H7 (cell line): ENCODE data around the gene MKRN3. TPM values are rescaled to one million over a fixed set of nuclear protein-coding genes. Genes with fewer than 3 reads are reported as not detected.
"Not testable (repeated sequence)": the region's sequence is repeated elsewhere in the genome, so short reads cannot be mapped to it uniquely, and the experiment has no call there.

Experiments used
- DNase-seq: peaks from one replicate; pipeline ENCODE4 v3.0.0; 2012
- H3K27me3 ChIP-seq: 2 replicates; pipeline ENCODE4 v1.6.0; 2011; ENCODE audit warnings: mild to moderate bottlenecking, low read length; ENCODE audit not compliant: control insufficient read depth, insufficient read depth
- H3K36me3 ChIP-seq: replicated peaks from 2 replicates; pipeline ENCODE4 v1.5.1; 2011; ENCODE audit warnings: low read length; ENCODE audit not compliant: control insufficient read depth, insufficient read depth
- H3K4me3 ChIP-seq: 2 replicates; pipeline ENCODE4 v1.5.1; 2011; ENCODE audit warnings: low read depth, mild to moderate bottlenecking, control low read depth, low read length, moderate library complexity; ENCODE audit not compliant: insufficient read depth
- total RNA-seq: library from RNA; depleted of rRNA; stranded (reverse); fragments of >200 nt; shearing (Covaris generic); gene quantifications from 2 replicates; pipeline ENCODE4 v1.2.3, GENCODE V29; 2014

Gene MKRN3
- total RNA-seq, 1 experiment from 2014 or later: not detected

GRCh38 chr15:23567921-23568320 is 2.4 kb downstream of the MKRN3 start:
- no peak for DNase-seq
- Histone ChIP-seq H3K36me3 (no peaks in the 10 kb centered on the region), H3K27me3 (no peaks in the 10 kb centered on the region), H3K4me3 (no peak overlapping the region)

DNA sequence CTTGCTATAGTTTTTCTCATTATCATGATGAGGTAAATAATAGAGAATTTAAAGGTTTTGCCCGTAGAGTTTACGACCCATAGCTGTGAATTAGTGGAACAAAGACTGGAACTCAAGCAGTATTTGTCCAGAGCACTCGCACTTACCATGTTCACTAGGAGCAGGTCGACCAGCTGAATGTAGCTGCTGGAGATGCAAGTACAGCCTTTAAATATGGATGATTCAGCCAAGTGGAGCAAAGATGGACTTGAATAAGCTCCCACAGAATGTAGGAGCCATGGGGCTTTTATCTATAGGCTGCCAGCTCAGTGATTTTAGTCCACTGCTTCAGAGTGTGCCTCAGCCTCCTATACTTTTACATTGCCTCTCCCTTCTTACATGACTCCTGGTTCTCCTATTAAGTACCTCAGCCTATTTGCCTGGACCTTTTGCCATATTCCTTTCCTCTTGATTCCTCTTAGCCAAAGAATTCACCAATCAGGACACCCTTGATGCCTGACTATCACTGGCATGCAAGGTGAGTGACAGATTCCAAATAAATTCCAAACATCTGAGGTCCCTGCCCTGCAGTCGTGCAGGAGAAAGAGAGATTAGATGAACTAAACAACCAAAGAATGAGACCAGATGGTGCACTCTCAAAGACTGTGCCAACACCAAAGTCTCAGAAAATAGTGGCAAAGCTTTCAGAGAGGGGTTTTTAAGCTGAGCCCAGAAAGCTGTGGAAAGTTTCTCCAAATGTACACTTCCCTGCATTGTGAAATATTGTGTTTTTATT is 3.9 kb downstream of the MKRN3 start:
- H3K36me3 ChIP-seq: no peaks in the 10 kb centered on the region
- no peaks in the 10 kb centered on the region for H3K27me3 ChIP-seq
- DNase-seq: no peak
- no peak overlapping the region for H3K4me3 ChIP-seq

GRCh38 chr15:23570486-23570885 is 5.0 kb downstream of the MKRN3 start:
- H3K27me3 ChIP-seq: no peaks in the 10 kb centered on the region
- H3K36me3 ChIP-seq: no peaks in the 10 kb centered on the region
- no peak overlapping the region for H3K4me3 ChIP-seq
- DNase-seq: no peak

- Histone ChIP-seq H3K36me3 (no peaks in the 10 kb centered on the region), H3K4me3 (no peak overlapping the region), H3K27me3 (no peaks in the 10 kb centered on the region)
- no peak for DNase-seq
Observed at GRCh38 chr15:23572844-23573243, 7.4 kb downstream of the MKRN3 start.

DNA sequence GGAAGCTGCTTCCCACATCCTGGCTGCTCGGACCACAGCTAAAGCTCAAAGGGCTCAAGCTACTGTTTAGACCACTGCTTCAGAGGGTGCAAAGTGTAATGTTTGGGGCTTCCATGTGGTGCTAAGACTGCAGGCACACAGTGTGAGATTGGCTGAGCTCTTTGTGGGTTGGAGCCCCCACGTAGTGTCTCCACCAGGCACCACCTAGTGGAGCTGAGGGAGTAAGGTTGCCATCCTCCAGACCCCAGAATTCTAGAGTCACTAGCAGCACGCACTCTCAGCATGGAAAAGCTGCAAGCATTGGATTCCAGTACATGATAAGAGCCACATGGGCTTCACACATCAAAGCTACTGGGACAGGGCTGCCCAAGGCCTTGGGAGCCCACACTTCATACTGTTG is 9.3 kb downstream of the MKRN3 start:
- no peak for DNase-seq

DNA sequence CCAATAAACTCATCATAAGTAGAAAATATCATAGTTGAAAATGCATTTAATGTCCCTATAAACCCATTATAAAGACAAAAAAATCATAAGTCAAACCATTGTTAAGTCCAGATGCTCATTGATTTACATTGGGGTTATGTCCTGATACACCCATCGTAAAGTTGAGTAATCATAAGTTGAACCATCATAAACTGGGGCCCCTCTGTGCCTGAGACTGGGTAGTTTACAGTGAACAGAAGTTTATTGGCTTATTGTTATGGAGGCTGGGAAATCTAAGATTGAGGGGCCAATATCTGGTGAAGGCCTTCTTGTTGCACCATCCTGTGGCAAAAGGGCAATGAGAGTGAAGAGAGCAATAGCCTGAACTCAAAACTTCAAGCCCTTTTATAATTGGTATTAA is 10.6 kb downstream of the MKRN3 start:
- no peaks in the 10 kb centered on the region for H3K36me3 ChIP-seq
- no peak overlapping the region for H3K4me3 ChIP-seq
- no peaks in the 10 kb centered on the region for H3K27me3 ChIP-seq
- DNase-seq: no peak

More for the DNA sequence above, 9.3 kb downstream of the MKRN3 start:
- H3K27me3 ChIP-seq: no peaks in the 10 kb centered on the region
- H3K4me3 ChIP-seq: no peak overlapping the region
- H3K36me3 ChIP-seq: no peaks in the 10 kb centered on the region

- H3K36me3 ChIP-seq: no peaks in the 10 kb centered on the region
- H3K27me3 ChIP-seq: no peaks in the 10 kb centered on the region
- DNase-seq: no peak
- H3K4me3 ChIP-seq: no peak overlapping the region
Observed at GRCh38 chr15:23578521-23579150, 13.2 kb downstream of the MKRN3 start.

DNA sequence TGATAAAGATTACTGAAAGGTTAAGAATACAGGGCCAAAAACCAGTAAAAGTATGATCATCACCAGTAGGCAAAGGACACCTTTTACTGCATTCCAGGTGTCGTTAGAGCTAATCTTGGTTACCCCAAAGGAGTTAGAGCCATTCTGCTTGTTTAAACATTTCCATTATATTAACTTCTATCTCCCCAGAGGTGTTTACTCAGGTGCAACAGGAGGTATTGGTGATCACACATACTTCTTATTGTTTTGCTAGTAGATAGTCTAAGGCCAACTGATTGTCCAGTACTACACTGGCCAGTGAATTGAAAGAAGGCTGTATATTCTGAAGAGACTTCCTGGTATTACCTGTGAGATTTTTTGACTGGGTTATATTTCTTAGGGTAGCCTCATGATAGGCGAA is 22.8 kb downstream of the MKRN3 start:
- H3K27me3 ChIP-seq: no peaks in the 10 kb centered on the region
- no peaks in the 10 kb centered on the region for H3K36me3 ChIP-seq
- DNase-seq: no peak
- H3K4me3 ChIP-seq: no peak overlapping the region

DNA sequence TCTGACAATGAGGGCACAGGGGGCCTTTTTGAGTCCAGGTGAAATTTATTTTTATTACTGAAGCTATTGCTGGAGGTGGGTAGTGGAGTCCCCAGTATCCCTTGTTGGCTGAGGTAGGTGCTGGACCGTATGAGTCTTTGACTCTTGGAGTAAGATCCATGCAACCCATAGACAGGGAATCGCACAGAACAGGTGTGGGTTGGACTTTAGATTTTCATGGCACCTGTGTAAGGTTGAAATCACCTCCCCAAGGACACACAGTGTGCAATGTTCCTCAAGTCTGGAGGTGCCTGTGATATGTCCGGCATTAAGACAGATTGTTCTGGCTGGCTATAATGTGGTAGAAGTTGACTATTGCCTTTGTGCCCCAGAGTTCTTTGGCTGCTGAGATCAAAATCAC is 23.5 kb downstream of the MKRN3 start:
- H3K4me3 ChIP-seq: no peak overlapping the region
- DNase-seq: no peak
- H3K27me3 ChIP-seq: no peaks in the 10 kb centered on the region
- no peaks in the 10 kb centered on the region for H3K36me3 ChIP-seq

- Histone ChIP-seq H3K4me3 (no peak overlapping the region), H3K36me3 (no peaks in the 10 kb centered on the region)
Observed at GRCh38 chr15:23594252-23594770, 28.8 kb downstream of the MKRN3 start.

GRCh38 chr15:23595368-23595767 is 29.9 kb downstream of the MKRN3 start:
- no peak for DNase-seq
- no peaks in the 10 kb centered on the region for H3K27me3 ChIP-seq
- no peak overlapping the region for H3K4me3 ChIP-seq
- no peaks in the 10 kb centered on the region for H3K36me3 ChIP-seq

More at GRCh38 chr15:23594252-23594770, 28.8 kb downstream of the MKRN3 start:
- no peak for DNase-seq
- no peaks in the 10 kb centered on the region for H3K27me3 ChIP-seq

GRCh38 chr15:23596736-23597135 is 31.3 kb downstream of the MKRN3 start:
- no peaks in the 10 kb centered on the region for H3K27me3 ChIP-seq
- no peak overlapping the region for H3K4me3 ChIP-seq
- H3K36me3 ChIP-seq: no peaks in the 10 kb centered on the region
- DNase-seq: no peak

- H3K27me3 ChIP-seq, H3K4me3 ChIP-seq, DNase-seq, H3K36me3 ChIP-seq: not testable (repeated sequence)
Observed at GRCh38 chr15:23597278-23597677, 31.8 kb downstream of the MKRN3 start.

- Histone ChIP-seq H3K27me3 (no peaks in the 10 kb centered on the region), H3K36me3 (no peaks in the 10 kb centered on the region), H3K4me3 (no peak overlapping the region)
- DNase-seq: no peak
Observed at GRCh38 chr15:23599053-23599452, 33.6 kb downstream of the MKRN3 start.

DNA sequence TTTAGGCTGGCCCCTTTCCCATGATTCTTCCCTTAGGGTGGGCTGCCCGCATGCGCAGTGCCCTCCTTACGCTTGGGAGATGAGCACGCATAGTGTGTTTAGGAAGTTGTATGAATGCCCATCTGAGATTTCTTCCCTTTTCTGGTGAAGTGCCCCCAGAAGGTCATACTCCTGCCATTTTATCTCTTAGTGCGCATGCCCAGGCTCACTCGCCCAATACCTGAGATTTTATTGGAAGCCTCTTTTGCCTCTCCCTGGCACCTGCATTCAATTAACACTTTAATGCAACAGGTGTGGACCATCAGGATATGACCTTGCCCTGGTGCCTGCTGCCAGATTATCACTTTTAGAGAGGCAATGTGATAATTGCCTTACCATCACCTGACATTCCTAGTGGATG is 36.6 kb downstream of the MKRN3 start:
- Histone ChIP-seq H3K4me3 (no peak overlapping the region), H3K27me3 (no peaks in the 10 kb centered on the region), H3K36me3 (no peaks in the 10 kb centered on the region)
- no peak for DNase-seq
